Omental fat pad (tissue), 4 donors: ENCODE measurements around the gene MX2. TPM values are rescaled to one million over a fixed set of nuclear protein-coding genes. Genes with fewer than 3 reads are reported as not detected.
"Not testable (repeated sequence)": the region's sequence is repeated elsewhere in the genome, so short reads cannot be mapped to it uniquely, and the experiment has no call there.

Experiments used
- ATAC-seq: fragments of 150-250 bp; one replicate; pipeline ENCODE4 v1.9.1; 2016; ENCODE audit warnings: mild to moderate bottlenecking, moderate library complexity; ENCODE audit not compliant: low FRiP score
- DNase-seq: peaks from one replicate; pipeline ENCODE4 v3.0.0-alpha.2; 2019; ENCODE audit warnings: low spot score
- total RNA-seq, 4 donors: library from RNA; depleted of rRNA; stranded (reverse); fragments of >200 nt; gene quantifications; one replicate each; pipeline ENCODE4 v1.1.0, GENCODE V29; 2016
- TF ChIP-seq, protein P1 (sequence below), 3 donors: fragments of 450-650 bp; IDR thresholded peaks; one replicate each; pipeline ENCODE4 v1.5.1; 2016 to 2017; ENCODE audit warnings: antibody characterized with exemption in 3 of 3, mild to moderate bottlenecking in 3 of 3, moderate library complexity in 2 of 3

The MX2 gene
- total RNA-seq, 4 donors from 2014 or later, result 11.9 to 39.6 (median 28.7) TPM

DNA sequence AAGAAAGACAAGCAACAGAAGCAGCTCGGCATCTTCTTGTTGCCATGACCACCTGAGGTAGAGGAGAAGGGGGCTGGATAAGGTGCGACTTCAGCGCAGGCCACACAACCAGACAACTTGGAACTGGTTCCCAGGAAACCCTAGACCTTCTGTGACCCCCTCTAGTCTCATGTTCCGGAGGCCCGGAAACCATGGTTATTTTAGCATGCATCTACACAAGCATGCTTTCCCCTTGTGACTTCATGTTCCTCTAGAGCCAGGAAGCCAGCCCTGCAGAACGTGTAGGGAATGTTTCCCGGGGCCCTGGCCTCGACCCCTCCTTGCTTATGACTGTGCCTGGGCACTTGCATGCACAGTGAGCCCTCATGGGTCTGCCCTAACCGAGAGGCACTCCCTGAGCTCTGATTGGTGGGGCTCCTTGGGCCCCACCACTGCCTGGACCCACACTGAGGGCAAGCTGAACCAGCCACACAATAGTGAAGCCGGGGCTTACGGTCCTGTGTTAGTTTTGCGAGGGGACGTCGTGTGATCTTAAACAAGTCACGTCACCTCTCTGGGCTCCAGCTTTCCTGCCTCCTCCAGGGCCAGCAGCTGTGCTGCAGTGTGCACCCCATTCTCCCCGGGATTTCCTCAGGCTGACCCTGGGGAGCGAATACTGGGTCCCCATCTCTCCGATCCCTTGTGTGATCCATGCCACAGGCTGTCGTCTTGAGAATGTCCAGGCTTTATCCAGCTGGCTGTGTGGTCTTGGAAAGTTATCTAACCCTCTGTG is 12.0 kb upstream of the MX2 start:
- ATAC-seq, result no peak
- DNase-seq, result no peak

DNA sequence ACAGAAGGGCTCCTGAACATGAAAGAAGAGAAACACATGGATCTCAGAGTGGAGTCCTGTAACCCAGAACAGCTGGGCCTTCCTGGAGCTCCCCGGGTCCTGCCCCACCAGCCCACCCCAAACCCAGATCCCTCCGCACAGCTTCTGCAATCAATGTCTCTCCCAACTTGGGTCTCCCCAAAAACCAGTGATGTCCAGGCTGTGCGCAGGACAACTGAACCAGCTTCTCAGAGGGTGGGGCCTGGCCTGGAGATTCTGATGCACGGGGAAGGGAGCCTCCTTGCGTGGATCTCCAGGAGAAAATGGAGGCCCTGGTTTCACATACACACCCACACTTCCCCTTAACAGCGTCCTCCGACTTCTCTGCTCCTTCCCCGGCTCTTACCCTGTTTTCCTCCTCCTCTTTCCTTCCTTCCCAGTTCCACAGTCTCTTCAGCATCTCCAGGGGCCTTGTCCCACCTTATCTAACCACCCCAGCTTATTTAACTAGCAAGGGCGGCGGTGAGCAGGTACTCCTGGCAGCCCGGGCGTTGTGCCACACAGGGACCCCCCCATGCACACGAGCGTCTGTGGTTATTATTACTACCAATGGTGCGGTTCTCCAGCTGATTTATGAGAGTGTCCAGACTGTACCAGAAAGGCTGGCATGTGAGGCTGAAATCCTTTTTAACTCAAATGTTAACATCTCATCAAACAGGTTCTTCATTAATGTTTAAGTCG is 11.2 kb upstream of the MX2 start:
- no peak for ATAC-seq
- DNase-seq, result no peak
- TF ChIP-seq, protein P1, sequence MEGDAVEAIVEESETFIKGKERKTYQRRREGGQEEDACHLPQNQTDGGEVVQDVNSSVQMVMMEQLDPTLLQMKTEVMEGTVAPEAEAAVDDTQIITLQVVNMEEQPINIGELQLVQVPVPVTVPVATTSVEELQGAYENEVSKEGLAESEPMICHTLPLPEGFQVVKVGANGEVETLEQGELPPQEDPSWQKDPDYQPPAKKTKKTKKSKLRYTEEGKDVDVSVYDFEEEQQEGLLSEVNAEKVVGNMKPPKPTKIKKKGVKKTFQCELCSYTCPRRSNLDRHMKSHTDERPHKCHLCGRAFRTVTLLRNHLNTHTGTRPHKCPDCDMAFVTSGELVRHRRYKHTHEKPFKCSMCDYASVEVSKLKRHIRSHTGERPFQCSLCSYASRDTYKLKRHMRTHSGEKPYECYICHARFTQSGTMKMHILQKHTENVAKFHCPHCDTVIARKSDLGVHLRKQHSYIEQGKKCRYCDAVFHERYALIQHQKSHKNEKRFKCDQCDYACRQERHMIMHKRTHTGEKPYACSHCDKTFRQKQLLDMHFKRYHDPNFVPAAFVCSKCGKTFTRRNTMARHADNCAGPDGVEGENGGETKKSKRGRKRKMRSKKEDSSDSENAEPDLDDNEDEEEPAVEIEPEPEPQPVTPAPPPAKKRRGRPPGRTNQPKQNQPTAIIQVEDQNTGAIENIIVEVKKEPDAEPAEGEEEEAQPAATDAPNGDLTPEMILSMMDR (IDR thresholded peaks at IDR 0.05), result no peak

More for the DNA sequence above, 12.0 kb upstream of the MX2 start:
- TF ChIP-seq, protein P1 (IDR thresholded peaks at IDR 0.05), result no peak

DNA sequence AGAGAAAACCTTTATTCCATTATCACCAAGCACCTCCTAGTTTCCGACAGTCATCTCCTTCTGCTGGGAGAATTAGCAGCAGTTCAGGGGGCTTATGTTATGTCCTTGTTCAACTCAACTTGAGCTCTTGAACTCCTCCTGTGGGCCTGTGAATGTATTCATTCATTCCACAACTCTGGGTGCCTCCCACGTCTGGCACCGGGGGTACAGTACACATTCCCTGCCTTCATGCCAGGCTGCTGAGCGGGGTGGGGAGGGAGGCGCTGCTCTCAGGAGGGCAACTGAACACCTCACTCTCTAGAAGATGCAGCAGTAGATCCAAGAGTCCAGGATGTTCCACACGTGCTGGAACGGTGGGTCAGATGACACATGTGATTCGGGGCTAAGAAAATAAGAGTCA is 4.3 kb upstream of the MX2 start:
- ATAC-seq (no peak), DNase-seq (no peak)

DNA sequence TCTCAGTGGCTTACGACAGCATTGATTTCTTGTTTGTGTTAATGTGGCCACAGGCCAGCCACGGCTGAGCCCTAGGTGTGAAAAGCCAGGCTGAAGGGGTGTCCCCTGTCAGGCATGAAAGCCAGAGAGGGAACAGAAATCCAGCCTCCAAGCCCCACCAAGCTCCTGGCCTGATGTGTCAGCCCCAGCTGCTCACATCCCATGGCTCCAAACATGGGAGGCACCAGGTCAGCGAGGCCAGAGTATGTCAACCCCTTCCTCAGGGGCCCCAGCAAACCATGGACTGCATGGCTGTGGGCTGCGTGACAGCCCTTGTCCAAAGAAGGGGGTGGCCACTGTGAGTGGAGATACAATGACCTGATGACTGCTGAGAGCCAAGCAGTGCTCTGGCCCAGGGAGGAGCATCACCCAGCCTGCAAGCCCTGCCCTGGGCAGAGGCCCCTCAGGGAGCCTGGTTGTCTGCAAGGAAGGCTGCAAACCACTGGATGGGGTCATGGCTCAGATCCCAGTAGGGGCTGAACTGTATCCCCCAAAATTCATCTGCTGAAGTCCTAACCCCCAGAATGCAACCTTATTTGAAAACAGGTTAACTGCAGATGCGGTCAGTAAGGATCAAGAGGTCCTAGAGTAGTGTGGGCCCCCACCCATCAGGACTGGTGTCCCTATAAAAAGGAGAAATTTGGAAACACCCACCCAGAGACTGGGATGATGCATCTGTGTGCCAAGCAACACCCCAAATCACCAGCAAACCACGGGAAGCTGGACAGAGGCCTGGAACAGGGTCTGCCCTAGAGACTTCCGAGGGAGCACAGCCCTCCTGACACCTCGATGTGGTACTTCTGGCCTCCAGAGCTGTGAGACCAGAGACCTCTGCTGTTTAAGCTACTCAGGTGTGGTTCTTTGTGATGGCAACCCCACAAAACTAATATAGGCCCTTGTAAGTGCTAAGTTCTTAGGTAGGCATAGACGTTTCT is 3.3 kb upstream of the MX2 start:
- TF ChIP-seq, protein P1 (IDR thresholded peaks at IDR 0.05), result no peak
- DNase-seq (no peak), ATAC-seq (no peak)

More for the DNA sequence above, 4.3 kb upstream of the MX2 start:
- TF ChIP-seq, protein P1 (IDR thresholded peaks at IDR 0.05), result no peak

DNA sequence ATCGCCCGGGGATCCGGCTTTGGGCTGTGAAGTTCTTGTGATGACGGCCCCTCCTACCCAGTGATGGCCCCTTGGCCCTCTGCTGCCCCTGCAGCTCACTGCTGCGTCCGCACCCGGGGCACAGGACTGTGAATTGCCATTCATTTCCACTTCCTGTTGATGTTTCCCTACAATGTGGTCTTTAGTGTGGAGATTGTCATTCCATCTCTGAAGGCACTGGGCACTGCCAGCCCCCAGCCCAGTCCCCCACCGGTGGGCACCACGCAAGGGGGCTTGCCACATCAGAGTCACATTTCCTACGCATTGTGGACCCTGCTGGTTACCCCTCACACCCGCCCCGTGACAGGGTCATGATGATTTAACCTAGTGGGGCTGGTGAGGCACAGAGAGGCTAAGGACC is 2.5 kb upstream of the MX2 start:
- ATAC-seq, result no peak
- no peak for DNase-seq

DNA sequence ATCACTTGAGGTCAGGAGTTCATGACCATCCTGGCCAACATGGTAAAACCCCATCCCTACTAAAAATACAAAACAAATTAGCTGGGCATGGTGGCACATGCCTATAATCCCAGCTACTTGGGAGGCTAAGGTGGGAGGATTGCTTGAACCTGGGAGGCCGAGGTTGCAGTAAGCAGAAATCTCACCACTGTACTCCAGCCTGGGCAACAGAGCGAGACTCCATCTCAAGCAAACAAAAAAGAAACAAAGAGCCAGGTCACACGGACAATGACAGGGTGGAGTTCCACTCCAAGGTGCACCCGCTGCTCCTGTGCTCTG is 2.1 kb upstream of the MX2 start:
- not testable (repeated sequence) for ATAC-seq, DNase-seq

More for the DNA sequence above, 2.5 kb upstream of the MX2 start:
- TF ChIP-seq, protein P1 (IDR thresholded peaks at IDR 0.05), result no peak
